Measurements from ENCODE around the gene ITGA8.

DNA sequence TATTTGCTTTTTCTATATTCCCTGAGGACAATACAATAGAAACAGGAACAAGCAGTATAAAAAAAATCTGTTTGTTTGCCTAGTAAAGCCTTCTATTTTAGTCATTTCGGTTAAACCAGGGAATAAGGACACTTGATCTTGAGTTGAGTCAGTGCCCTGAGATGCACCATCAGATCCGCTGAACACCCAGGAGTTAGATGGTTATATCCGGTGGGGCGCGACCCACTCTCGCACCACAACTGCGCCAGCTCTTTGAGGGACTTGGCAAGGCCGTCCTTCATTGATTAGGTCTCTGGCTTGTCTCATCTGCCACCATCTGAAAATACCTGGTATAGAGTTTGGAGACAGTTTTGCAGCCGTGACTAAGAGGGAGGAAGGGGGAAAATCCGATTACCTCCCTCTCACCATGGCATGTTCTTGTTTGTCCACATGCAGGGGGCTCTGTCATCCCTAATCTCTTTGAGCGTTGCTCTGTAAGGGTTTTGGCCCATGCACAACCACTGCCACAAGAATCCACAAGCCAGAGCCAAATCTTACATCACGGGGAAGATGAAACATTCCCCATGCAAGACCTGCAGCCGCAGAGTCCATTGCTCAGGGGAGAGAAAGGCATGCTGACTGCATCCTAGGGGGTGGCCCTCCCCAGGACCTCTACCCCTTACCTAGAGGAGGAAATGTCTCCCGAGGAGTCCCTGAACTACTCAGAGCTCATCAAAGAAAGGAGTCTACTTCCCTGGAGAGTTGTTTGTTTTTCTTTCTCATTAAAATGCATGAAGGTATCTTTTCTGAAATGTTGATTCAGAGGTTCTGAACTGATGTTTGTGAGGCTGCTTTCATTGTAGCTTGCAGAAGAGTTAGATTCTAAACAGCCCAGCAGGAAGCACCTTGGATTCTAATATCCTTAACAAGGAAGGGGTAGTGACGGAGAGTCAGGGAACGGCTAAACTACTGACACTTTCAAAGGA is 247.0 kb downstream of the ITGA8 start:
- TF ChIP-seq GATA2 (IDR thresholded peaks at IDR 0.05; ENCODE audit: low read depth, low read length) (no peak), GATA3 (IDR thresholded peaks at IDR 0.05; ENCODE audit: low read depth, low read length) (no peak)
